Right lobe of liver (tissue), 4 donors: ENCODE measurements around the gene KCNN2.

ENCODE experiments used
- CTCF ChIP-seq, 4 donors: fragments of 200-600 bp in 3 of 4; fragments of 450-650 bp in 1 of 4; IDR thresholded peaks; one replicate each; pipeline versions ENCODE4 v1.5.1 to v1.8.0; 2016 to 2022; ENCODE audit warnings: antibody characterized with exemption in 4 of 4, mild to moderate bottlenecking in 2 of 4
- POLR2A ChIP-seq: fragments of 450-650 bp; IDR thresholded peaks from one replicate; pipeline ENCODE4 v1.6.1; 2017; ENCODE audit warnings: antibody characterized with exemption, mild to moderate bottlenecking
- donor health status: DM: no; HTN: no; CAD: no.
- donor health status: DM: no; HTN: no; CAD: no.
- donor health status: DM: no; HTN: yes; CAD: no.

- TF ChIP-seq CTCF (IDR thresholded peaks at IDR 0.05) (no peak), POLR2A (no peak)
Observed at GRCh38 chr5:114377946-114378345, 16.1 kb downstream of the KCNN2 start.
